GM12878 (cell line): ENCODE measurements around the gene ZNF511. TPM values are rescaled to one million over a fixed set of nuclear protein-coding genes. Genes with fewer than 3 reads are reported as not detected.

Experiments
- ATAC-seq: fragments of 200-7000 bp; cut with Tn5 transposase; 3 replicates; pipeline ENCODE4 v1.9.1; 2020; ENCODE audit warnings: mild to moderate bottlenecking, moderate library complexity
- BruUV-seq: library from RNA; stranded (reverse); fragments of 400-500 nt; replicated peaks from 2 replicates; lab custom pipeline; 2021; lab: Mats Ljungman, UMichigan
- CTCF ChIA-PET: fragments of 300-600 bp; sonication (Branson Sonifier 250); formaldehyde crosslinking; extraction: SDS; loops from one replicate; lab custom pipeline; 2021; ENCODE audit warnings: inconsistent platforms; lab: Yijun Ruan, JAX
- POLR2A ChIA-PET: fragments of 350-600 bp; formaldehyde crosslinking; extraction: SDS; loops from one replicate; lab custom pipeline; 2021; ENCODE audit warnings: inconsistent platforms; lab: Charles Lee
- RAD21 ChIA-PET: fragments of 300-600 bp; sonication (Branson Sonifier 250); formaldehyde crosslinking; loops from one replicate; lab custom pipeline; 2023; ENCODE audit warnings: antibody characterized with exemption; ENCODE audit not compliant: unreplicated experiment; lab: Charles Lee
- SMC1A ChIA-PET: fragments of 300-600 bp; sonication (Branson Sonifier 250); formaldehyde crosslinking; loops from one replicate; lab custom pipeline; 2023; ENCODE audit not compliant: unreplicated experiment, uncharacterized antibody; lab: Charles Lee
- DNase-seq: peaks from one replicate; pipeline ENCODE4 v3.0.0-alpha.2; 2011; ENCODE audit warnings: low read depth, low spot score
- FAIRE-seq: peaks from 3 replicates; lab custom pipeline; 2011; peaks lifted over from hg19 to GRCh38; lab: Jason Lieb, UNC
- H2AFZ ChIP-seq: 2 replicates; pipeline ENCODE4 v1.6.0; 2011; ENCODE audit warnings: low read depth, low read length, control low read depth; ENCODE audit not compliant: control insufficient read depth
- H3K27ac ChIP-seq: 2 replicates; pipeline ENCODE4 v1.5.1; 2011; ENCODE audit warnings: control low read depth; ENCODE audit not compliant: control insufficient read depth, insufficient read depth
- H3K27me3 ChIP-seq, 2 experiments: replicated peaks in 1 of 2; 2 replicates each; pipeline versions ENCODE4 v1.6.0 to v1.6.1; 2011; ENCODE audit warnings: low read length in 1 of 2; ENCODE audit not compliant: control insufficient read depth in 2 of 2, insufficient read depth in 2 of 2
- H3K36me3 ChIP-seq, 2 experiments: 2 replicates each; pipeline ENCODE4 v1.5.1; 2011; ENCODE audit warnings: low read length in 1 of 2; ENCODE audit not compliant: control insufficient read depth in 2 of 2, insufficient read depth in 2 of 2
- H3K4me1 ChIP-seq: 2 replicates; pipeline ENCODE4 v1.6.1; 2011; ENCODE audit warnings: mild to moderate bottlenecking, low read length, moderate library complexity, mixed read lengths; ENCODE audit not compliant: control insufficient read depth, insufficient read depth
- H3K4me2 ChIP-seq: 2 replicates; pipeline ENCODE4 v1.6.0; 2011; ENCODE audit warnings: control low read depth; ENCODE audit not compliant: control insufficient read depth, insufficient read depth
- H3K4me3 ChIP-seq: fragments of 200-600 bp; sonication (generic); 2 replicates; pipeline ENCODE4 v1.5.1; 2016
- H3K79me2 ChIP-seq: 2 replicates; pipeline ENCODE4 v1.6.0; 2011; ENCODE audit warnings: low read length; ENCODE audit not compliant: control insufficient read depth, insufficient read depth
- H3K9ac ChIP-seq: 2 replicates; pipeline ENCODE4 v1.8.0; 2011; ENCODE audit warnings: low read length, control low read depth, mixed read lengths; ENCODE audit not compliant: control insufficient read depth, insufficient read depth
- H3K9me3 ChIP-seq: replicated peaks from 3 replicates; pipeline ENCODE4 v1.5.1; 2011; ENCODE audit warnings: mild to moderate bottlenecking, low read length; ENCODE audit not compliant: control insufficient read depth, insufficient read depth
- H4K20me1 ChIP-seq: 2 replicates; pipeline ENCODE4 v1.6.0; 2011; ENCODE audit not compliant: control insufficient read depth, insufficient read depth
- EZH2 ChIP-seq: IDR thresholded peaks from 2 replicates; pipeline ENCODE4 v1.6.1; 2012; ENCODE audit warnings: low read depth, mild to moderate bottlenecking, control low read depth, inconsistent platforms, low read length, borderline replicate concordance; ENCODE audit not compliant: control insufficient read depth
- HDAC2 ChIP-seq: fragments of 200-600 bp; sonication (generic); IDR thresholded peaks from 2 replicates; pipeline ENCODE4 v1.6.1; 2017
- JUND ChIP-seq: IDR thresholded peaks from 2 replicates; pipeline ENCODE4 v1.6.1; 2012; ENCODE audit warnings: low read depth, mild to moderate bottlenecking, low read length, improper control_type of control experiment, moderate library complexity
- LARP7 ChIP-seq: fragments of 450-650 bp; IDR thresholded peaks from 2 replicates; pipeline ENCODE4 v1.6.1; 2017; ENCODE audit warnings: mild to moderate bottlenecking
- RELA ChIP-seq: fragments of 450-650 bp; IDR thresholded peaks from 2 replicates; pipeline ENCODE4 v1.8.0; 2014; ENCODE audit warnings: borderline replicate concordance; ENCODE audit not compliant: partially characterized antibody
- ZSCAN29 ChIP-seq: fragments of 450-650 bp; IDR thresholded peaks from 2 replicates; pipeline ENCODE4 v1.6.1; 2017; ENCODE audit warnings: mild to moderate bottlenecking, moderate library complexity
- WGBS: methylation state at CpG from one replicate; pipeline ENCODE4 v1.1.6; 2016; ENCODE audit warnings: low lambda C conversion rate; ENCODE audit not compliant: insufficient replicate concordance, insufficient coverage; ENCODE audit errors: missing lambda C conversion rate; 5-methylcytosine and 5-hydroxymethylcytosine counted together
- in situ Hi-C: fragments of 300-500 bp; cut with MboI; formaldehyde crosslinking; loops from 9 replicates; pipeline ENCODE4 v1.14.3; 2018; ENCODE audit warnings: mixed read lengths
- intact Hi-C: fragments of 100-400 bp; cut with micrococcal nuclease; formaldehyde crosslinking; loops from one replicate; pipeline ENCODE4 v1.14.2; 2022; ENCODE audit not compliant: unreplicated experiment
- polyA plus RNA-seq, 11 experiments: library from polyadenylated mRNA; depleted of rRNA in 4 of 11; unstranded in 6 of 11; stranded (reverse) in 5 of 11; fragments of >200 nt; fragmentation: Nextera tagmentation in 4 of 11; fragmentation: Illumina TruSeq in 1 of 11; extraction: Ambion mirVana in 4 of 11; extraction: Trizol in 1 of 11; gene quantifications; 1 replicate in 1 of 11; 2 replicates in 10 of 11; pipeline versions ENCODE4 v1.2.1 to v1.2.3, GENCODE V29; 2011 to 2016; ENCODE audit warnings: inconsistent platforms in 2 of 11, missing spikeins in 2 of 11, low read depth in 1 of 11
- total RNA-seq, 4 experiments: library from RNA; depleted of rRNA in 3 of 4; stranded (reverse); fragments of >200 nt in 3 of 4; fragmentation: Illumina TruSeq in 1 of 4; extraction: Trizol in 1 of 4; gene quantifications; 2 replicates each; pipeline versions ENCODE4 v1.2.1 to v1.2.3, GENCODE V29; 2013 to 2021
- TF ChIP-seq, protein P1 (sequence below): fragments of 150-350 bp; IDR thresholded peaks from 2 replicates; pipeline ENCODE4 v1.6.1; 2014; ENCODE audit warnings: mild to moderate bottlenecking, low read depth, low read length

The ZNF511 gene
- total and polyA plus RNA-seq, 10 of the 15 experiments (the other 5 are each of a cell fraction or from before 2014, with no cell fraction given) = 0.58 to 110 (median 32.0) TPM

- intact Hi-C loops = loop anchor here (1.0 to 5.0 kb wide), 3 partner anchors 64 to 280 kb away; partner anchors contain the start of gene MTG1
- H3K4me3 ChIP-seq = no peak overlapping the region
- no peak overlapping the region for H3K9ac ChIP-seq
- no peaks in the 10 kb centered on the region for H3K9me3 ChIP-seq
- no peak overlapping the region for H3K27ac ChIP-seq
- no peaks in the 10 kb centered on the region for H3K36me3 ChIP-seq
- ChIA-PET CTCF (interaction anchor here (0.6 to 3.8 kb wide), 33 partner anchors 8 to 288 kb away, joined by 3 to 36 read pairs (median 5); partner anchors contain the start of genes ECHS1, FUOM and PRAP1), SMC1A (interaction anchor here (0.9 to 1.7 kb wide), 10 partner anchors 8 to 172 kb away, joined by 3 to 6 read pairs (median 4); no protein-coding TSS in a partner anchor), POLR2A (interaction anchor here (1.0 kb wide), 1 partner anchor 61 kb away, joined by 3 read pairs; no protein-coding TSS in a partner anchor), RAD21 (interaction anchor here (0.7 to 1.7 kb wide), 12 partner anchors 8 to 174 kb away, joined by 3 to 12 read pairs (median 4); partner anchors contain the start of genes ECHS1 and MTG1)
- no peaks in the 10 kb centered on the region for H3K4me1 ChIP-seq
- H4K20me1 ChIP-seq = no peaks in the 10 kb centered on the region
- in situ Hi-C loops = loop anchor here (5.0 kb wide), 1 partner anchor 169 kb away; no protein-coding TSS in a partner anchor
- H2AFZ ChIP-seq = no peak overlapping the region
- peaks cover 4 to 9% of the 10 kb centered on the region in 2 experiments for H3K27me3 ChIP-seq
- H3K79me2 ChIP-seq = no peaks in the 10 kb centered on the region
- WGBS = 34% methylated on average over 15 of the region's 15 CpGs
- H3K4me2 ChIP-seq = no peak overlapping the region
- TF ChIP-seq LARP7 = no peak
- TF ChIP-seq EZH2 = no peak
- no peak for TF ChIP-seq ZSCAN29
- TF ChIP-seq JUND = no peak
- TF ChIP-seq, protein P1, sequence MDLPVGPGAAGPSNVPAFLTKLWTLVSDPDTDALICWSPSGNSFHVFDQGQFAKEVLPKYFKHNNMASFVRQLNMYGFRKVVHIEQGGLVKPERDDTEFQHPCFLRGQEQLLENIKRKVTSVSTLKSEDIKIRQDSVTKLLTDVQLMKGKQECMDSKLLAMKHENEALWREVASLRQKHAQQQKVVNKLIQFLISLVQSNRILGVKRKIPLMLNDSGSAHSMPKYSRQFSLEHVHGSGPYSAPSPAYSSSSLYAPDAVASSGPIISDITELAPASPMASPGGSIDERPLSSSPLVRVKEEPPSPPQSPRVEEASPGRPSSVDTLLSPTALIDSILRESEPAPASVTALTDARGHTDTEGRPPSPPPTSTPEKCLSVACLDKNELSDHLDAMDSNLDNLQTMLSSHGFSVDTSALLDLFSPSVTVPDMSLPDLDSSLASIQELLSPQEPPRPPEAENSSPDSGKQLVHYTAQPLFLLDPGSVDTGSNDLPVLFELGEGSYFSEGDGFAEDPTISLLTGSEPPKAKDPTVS = no peak
- TF ChIP-seq RELA = no peak
- no peak for TF ChIP-seq HDAC2
- no TSS peak for BruUV-seq
- no peak for ATAC-seq
- no peak for DNase-seq
- FAIRE-seq = no peak
Measured at GRCh38 chr10:133328358-133329343, 19.9 kb downstream of the ZNF511 start.
